ENCODE data around the gene PSMG2.

The PSMG2 gene

GRCh38 chr18:12745095-12745795 is 42.4 kb downstream of the PSMG2 start:
- H3K18ac ChIP-seq (ENCODE audit: low read length), result no peak overlapping the region
- no CpG with 5 or more reads among the region's 7 CpGs for WGBS, 2 donors (ENCODE audit: extremely low coverage in 2 of 2, insufficient read length in 2 of 2, insufficient replicate concordance in 1 of 2)
- no peaks in the 10 kb centered on the region for H3K9me3 ChIP-seq (replicated peaks in 1 of 2; ENCODE audit: control insufficient read depth in 2 of 2, insufficient read depth in 1 of 2, low read depth in 1 of 2, low read length in 2 of 2)
- no peak overlapping the region for H2BK12ac ChIP-seq (ENCODE audit: low read length)
- H2AK5ac ChIP-seq (ENCODE audit: low read depth, low read length), result no peak overlapping the region
- H3K14ac ChIP-seq (ENCODE audit: low read length), result no peak overlapping the region
- DNase-seq (ENCODE audit: low spot score), result no peak
- H3K27me3 ChIP-seq (ENCODE audit: control insufficient read depth in 3 of 3, insufficient read depth in 3 of 3, low read depth in 1 of 3, low read length in 3 of 3), result no peaks in the 10 kb centered on the region
- no peak overlapping the region for H2BK5ac ChIP-seq (ENCODE audit: low read length)
- H3K4me1 ChIP-seq (ENCODE audit: control insufficient read depth in 2 of 2, insufficient read depth in 1 of 2, low read depth in 1 of 2, low read length in 2 of 2), result peaks cover 0 to 4% of the 10 kb centered on the region in 2 donors
- no peak overlapping the region for H3K4me3 ChIP-seq (ENCODE audit: low read length in 2 of 2)
- no peak overlapping the region for H2BK120ac ChIP-seq (ENCODE audit: low read depth, low read length)
- no peaks in the 10 kb centered on the region for H3K36me3 ChIP-seq (replicated peaks in 1 of 2; ENCODE audit: control insufficient read depth in 2 of 2, insufficient read depth in 2 of 2, low read length in 2 of 2)
- H3K4ac ChIP-seq (ENCODE audit: low read length), result no peak overlapping the region
- H4K8ac ChIP-seq (ENCODE audit: low read depth, low read length), result no peak overlapping the region
- H4K91ac ChIP-seq (ENCODE audit: low read depth, low read length, poor library complexity), result no peak overlapping the region
- no peak overlapping the region for H3K23ac ChIP-seq (ENCODE audit: low read depth, low read length, poor library complexity)
- no peak overlapping the region for H3K4me2 ChIP-seq (ENCODE audit: insufficient read depth, low read length, poor library complexity, severe bottlenecking)
- no peak overlapping the region for H3K27ac ChIP-seq (replicated peaks; ENCODE audit: low read length)
- H3K79me1 ChIP-seq (ENCODE audit: low read depth, low read length), result no peaks in the 10 kb centered on the region
- no peak overlapping the region for H2AFZ ChIP-seq (ENCODE audit: low read length)
- H3K9ac ChIP-seq (ENCODE audit: low read depth, low read length, poor library complexity), result no peak overlapping the region
- no peak overlapping the region for H2BK15ac ChIP-seq (ENCODE audit: low read length)

- Histone ChIP-seq H3K18ac (ENCODE audit: low read length) (no peak overlapping the region), H3K14ac (ENCODE audit: low read length) (no peak overlapping the region), H3K27ac (replicated peaks; ENCODE audit: low read length) (no peak overlapping the region), H4K91ac (ENCODE audit: low read depth, low read length, poor library complexity) (no peak overlapping the region), H3K4me1 (ENCODE audit: control insufficient read depth in 2 of 2, insufficient read depth in 1 of 2, low read depth in 1 of 2, low read length in 2 of 2) (peaks cover 0 to 8% of the 10 kb centered on the region in 2 donors), H3K9me3 (replicated peaks in 1 of 2; ENCODE audit: control insufficient read depth in 2 of 2, insufficient read depth in 1 of 2, low read depth in 1 of 2, low read length in 2 of 2) (no peaks in the 10 kb centered on the region), H2BK12ac (ENCODE audit: low read length) (no peak overlapping the region), H2AFZ (ENCODE audit: low read length) (no peak overlapping the region), H2AK5ac (ENCODE audit: low read depth, low read length) (no peak overlapping the region), H4K8ac (ENCODE audit: low read depth, low read length) (no peak overlapping the region), H3K9ac (ENCODE audit: low read depth, low read length, poor library complexity) (no peak overlapping the region), H2BK120ac (ENCODE audit: low read depth, low read length) (no peak overlapping the region), H3K4ac (ENCODE audit: low read length) (no peak overlapping the region), H3K36me3 (replicated peaks in 1 of 2; ENCODE audit: control insufficient read depth in 2 of 2, insufficient read depth in 2 of 2, low read length in 2 of 2) (no peaks in the 10 kb centered on the region), H3K23ac (ENCODE audit: low read depth, low read length, poor library complexity) (peak overlapping the region; percentile 43), H3K79me1 (ENCODE audit: low read depth, low read length) (no peaks in the 10 kb centered on the region), H3K4me3 (ENCODE audit: low read length in 2 of 2) (no peak overlapping the region), H2BK5ac (ENCODE audit: low read length) (no peak overlapping the region), H3K27me3 (ENCODE audit: control insufficient read depth in 3 of 3, insufficient read depth in 3 of 3, low read depth in 1 of 3, low read length in 3 of 3) (no peaks in the 10 kb centered on the region), H2BK15ac (ENCODE audit: low read length) (no peak overlapping the region), H3K4me2 (ENCODE audit: insufficient read depth, low read length, poor library complexity, severe bottlenecking) (no peak overlapping the region)
- no CpG with 5 or more reads among the region's 8 CpGs for WGBS, 2 donors (ENCODE audit: extremely low coverage in 2 of 2, insufficient read length in 2 of 2, insufficient replicate concordance in 1 of 2)
- no peak for DNase-seq (ENCODE audit: low spot score)
Measured at GRCh38 chr18:12747530-12748315, 44.9 kb downstream of the PSMG2 start.

GRCh38 chr18:12748671-12749070 is 45.8 kb downstream of the PSMG2 start:
- whole genome bisulfite sequencing, 2 donors (ENCODE audit: extremely low coverage in 2 of 2, insufficient read length in 2 of 2, insufficient replicate concordance in 1 of 2), result no CpG with 5 or more reads among the region's 5 CpGs

GRCh38 chr18:12749121-12749520 is 46.3 kb downstream of the PSMG2 start:
- Histone ChIP-seq H3K36me3 (replicated peaks in 1 of 2; ENCODE audit: control insufficient read depth in 2 of 2, insufficient read depth in 2 of 2, low read length in 2 of 2) (no peaks in the 10 kb centered on the region), H3K27me3 (ENCODE audit: control insufficient read depth in 3 of 3, insufficient read depth in 3 of 3, low read depth in 1 of 3, low read length in 3 of 3) (no peaks in the 10 kb centered on the region), H2BK120ac (ENCODE audit: low read depth, low read length) (no peak overlapping the region)

More at GRCh38 chr18:12748671-12749070, 45.8 kb downstream of the PSMG2 start:
- Histone ChIP-seq H2BK15ac (ENCODE audit: low read length) (no peak overlapping the region), H2BK5ac (ENCODE audit: low read length) (no peak overlapping the region), H2BK12ac (ENCODE audit: low read length) (no peak overlapping the region), H3K36me3 (replicated peaks in 1 of 2; ENCODE audit: control insufficient read depth in 2 of 2, insufficient read depth in 2 of 2, low read length in 2 of 2) (no peaks in the 10 kb centered on the region), H3K4me2 (ENCODE audit: insufficient read depth, low read length, poor library complexity, severe bottlenecking) (no peak overlapping the region), H4K91ac (ENCODE audit: low read depth, low read length, poor library complexity) (no peak overlapping the region), H3K4ac (ENCODE audit: low read length) (no peak overlapping the region), H3K14ac (ENCODE audit: low read length) (no peak overlapping the region), H3K18ac (ENCODE audit: low read length) (no peak overlapping the region), H2BK120ac (ENCODE audit: low read depth, low read length) (no peak overlapping the region), H3K9me3 (replicated peaks in 1 of 2; ENCODE audit: control insufficient read depth in 2 of 2, insufficient read depth in 1 of 2, low read depth in 1 of 2, low read length in 2 of 2) (no peaks in the 10 kb centered on the region), H2AFZ (ENCODE audit: low read length) (no peak overlapping the region), H3K79me1 (ENCODE audit: low read depth, low read length) (no peaks in the 10 kb centered on the region), H4K8ac (ENCODE audit: low read depth, low read length) (no peak overlapping the region), H3K4me1 (ENCODE audit: control insufficient read depth in 2 of 2, insufficient read depth in 1 of 2, low read depth in 1 of 2, low read length in 2 of 2) (peaks cover 0 to 8% of the 10 kb centered on the region in 2 donors), H3K9ac (ENCODE audit: low read depth, low read length, poor library complexity) (no peak overlapping the region), H3K27me3 (ENCODE audit: control insufficient read depth in 3 of 3, insufficient read depth in 3 of 3, low read depth in 1 of 3, low read length in 3 of 3) (no peaks in the 10 kb centered on the region), H3K27ac (replicated peaks; ENCODE audit: low read length) (no peak overlapping the region), H3K4me3 (ENCODE audit: low read length in 2 of 2) (no peak overlapping the region), H2AK5ac (ENCODE audit: low read depth, low read length) (no peak overlapping the region), H3K23ac (ENCODE audit: low read depth, low read length, poor library complexity) (no peak overlapping the region)
- no peak for DNase-seq (ENCODE audit: low spot score)

More at GRCh38 chr18:12749121-12749520, 46.3 kb downstream of the PSMG2 start:
- no CpG with 5 or more reads among the region's 13 CpGs for WGBS, 2 donors (ENCODE audit: extremely low coverage in 2 of 2, insufficient read length in 2 of 2, insufficient replicate concordance in 1 of 2)
- Histone ChIP-seq H3K4me1 (ENCODE audit: control insufficient read depth in 2 of 2, insufficient read depth in 1 of 2, low read depth in 1 of 2, low read length in 2 of 2) (peaks cover 0 to 8% of the 10 kb centered on the region in 2 donors), H3K4me2 (ENCODE audit: insufficient read depth, low read length, poor library complexity, severe bottlenecking) (no peak overlapping the region), H3K9ac (ENCODE audit: low read depth, low read length, poor library complexity) (peak overlapping the region; percentile 9), H3K79me1 (ENCODE audit: low read depth, low read length) (no peaks in the 10 kb centered on the region), H3K4ac (ENCODE audit: low read length) (no peak overlapping the region), H4K91ac (ENCODE audit: low read depth, low read length, poor library complexity) (no peak overlapping the region), H2AK5ac (ENCODE audit: low read depth, low read length) (peak overlapping the region; percentile 46), H2AFZ (ENCODE audit: low read length) (no peak overlapping the region), H2BK5ac (ENCODE audit: low read length) (no peak overlapping the region), H3K4me3 (ENCODE audit: low read length in 2 of 2) (no peak overlapping the region), H4K8ac (ENCODE audit: low read depth, low read length) (no peak overlapping the region), H3K9me3 (replicated peaks in 1 of 2; ENCODE audit: control insufficient read depth in 2 of 2, insufficient read depth in 1 of 2, low read depth in 1 of 2, low read length in 2 of 2) (no peaks in the 10 kb centered on the region), H3K27ac (replicated peaks; ENCODE audit: low read length) (no peak overlapping the region), H3K14ac (ENCODE audit: low read length) (no peak overlapping the region), H2BK15ac (ENCODE audit: low read length) (no peak overlapping the region), H2BK12ac (ENCODE audit: low read length) (no peak overlapping the region), H3K18ac (ENCODE audit: low read length) (peak overlapping the region; percentile 64), H3K23ac (ENCODE audit: low read depth, low read length, poor library complexity) (no peak overlapping the region)
- no peak for DNase-seq (ENCODE audit: low spot score)

Data from neuronal stem cell (in vitro differentiated cells).